Endothelial cell of umbilical vein (primary cell): Measurements from ENCODE around the gene DIP2B. TPM values are rescaled to one million over a fixed set of nuclear protein-coding genes. Genes with fewer than 3 reads are reported as not detected.

Source experiments
- BruUV-seq: library from RNA; stranded (reverse); fragments of 400-500 nt; replicated peaks from 2 replicates; lab custom pipeline; 2021; lab: Mats Ljungman, UMichigan
- CTCF ChIA-PET: fragments of 300-600, 350-600 bp; sonication (Branson Sonifier 250); formaldehyde crosslinking; loops from one replicate; lab custom pipeline; 2021; ENCODE audit warnings: antibody characterized with exemption, inconsistent platforms; lab: Charles Lee
- POLR2A ChIA-PET: fragments of 300-600, 350-600 bp; sonication (Branson Sonifier 250); formaldehyde crosslinking; loops from one replicate; lab custom pipeline; 2021; ENCODE audit warnings: antibody characterized with exemption, inconsistent platforms; lab: Charles Lee
- DNase-seq: peaks from one replicate; pipeline ENCODE4 v3.0.0-alpha.2; 2011; ENCODE audit warnings: low read depth, low spot score
- FAIRE-seq: peaks from 2 replicates; lab custom pipeline; 2011; peaks lifted over from hg19 to GRCh38; lab: Jason Lieb, UNC
- H2AFZ ChIP-seq: 2 replicates; pipeline ENCODE4 v1.6.0; 2012; ENCODE audit warnings: low read depth, low read length, control low read depth, inconsistent platforms
- H3K27ac ChIP-seq: 2 replicates; pipeline ENCODE4 v1.5.1; 2011; ENCODE audit warnings: low read depth, mild to moderate bottlenecking, control low read depth, low read length, moderate library complexity; ENCODE audit not compliant: insufficient read depth
- H3K27me3 ChIP-seq, 2 experiments: 2 replicates each; pipeline versions ENCODE4 v1.6.0 to v1.6.1; 2011; ENCODE audit warnings: low read length in 2 of 2, mixed read lengths in 1 of 2; ENCODE audit not compliant: control insufficient read depth in 2 of 2, insufficient read depth in 2 of 2
- H3K36me3 ChIP-seq, 2 experiments: 2 replicates in 1 of 2; 3 replicates in 1 of 2; pipeline ENCODE4 v1.5.1; 2011; ENCODE audit warnings: low read length in 2 of 2, mild to moderate bottlenecking in 1 of 2, moderate library complexity in 1 of 2; ENCODE audit not compliant: control insufficient read depth in 2 of 2, insufficient read depth in 2 of 2; ENCODE audit errors: extremely low read depth in 1 of 2
- H3K4me1 ChIP-seq: 3 replicates; pipeline ENCODE4 v1.5.1; 2011; ENCODE audit warnings: mild to moderate bottlenecking, low read length; ENCODE audit not compliant: control insufficient read depth, insufficient read depth; ENCODE audit errors: extremely low read depth
- H3K4me2 ChIP-seq: 2 replicates; pipeline ENCODE4 v1.6.1; 2011; ENCODE audit warnings: low read length, control low read depth, mixed read lengths; ENCODE audit not compliant: insufficient read depth
- H3K4me3 ChIP-seq, 3 experiments: fragments of 200-600 bp in 1 of 3; sonication (generic), shearing (Covaris generic) in 1 of 3; replicated peaks in 1 of 3; 2 replicates each; pipeline ENCODE4 v1.5.1; 2011 to 2016; ENCODE audit warnings: control low read depth in 3 of 3, low read length in 3 of 3, mild to moderate bottlenecking in 2 of 3, inconsistent platforms in 1 of 3, low read depth in 1 of 3, moderate library complexity in 1 of 3; ENCODE audit not compliant: insufficient read depth in 1 of 3
- H3K79me2 ChIP-seq: 2 replicates; pipeline ENCODE4 v1.6.0; 2012; ENCODE audit warnings: low read length, inconsistent platforms; ENCODE audit not compliant: control insufficient read depth, insufficient read depth
- H3K9ac ChIP-seq: replicated peaks from 2 replicates; pipeline ENCODE3; 2011; ENCODE audit warnings: low read length, control low read depth; ENCODE audit not compliant: insufficient read depth; ENCODE audit errors: extremely low read depth
- H3K9me1 ChIP-seq: replicated peaks from 3 replicates; pipeline ENCODE4 v1.6.0; 2011; ENCODE audit warnings: mild to moderate bottlenecking, low read length; ENCODE audit not compliant: control insufficient read depth, insufficient read depth; ENCODE audit errors: extremely low read depth
- H3K9me3 ChIP-seq: replicated peaks from 2 replicates; pipeline ENCODE4 v1.5.1; 2012; ENCODE audit warnings: low read length, inconsistent platforms; ENCODE audit not compliant: control insufficient read depth, insufficient read depth
- H4K20me1 ChIP-seq: replicated peaks from 2 replicates; pipeline ENCODE3; 2011; ENCODE audit warnings: mild to moderate bottlenecking, low read length; ENCODE audit not compliant: control insufficient read depth, insufficient read depth; ENCODE audit errors: extremely low read depth
- CTCF ChIP-seq, 2 donors: IDR thresholded peaks; 1 replicate in 1 of 2; 2 replicates in 1 of 2; pipeline ENCODE4 v1.5.1; 2011; ENCODE audit warnings: low read length in 2 of 2, mild to moderate bottlenecking in 2 of 2, moderate library complexity in 2 of 2, control low read depth in 1 of 2, inconsistent platforms in 1 of 2, low read depth in 1 of 2; ENCODE audit not compliant: insufficient read depth in 1 of 2; ENCODE audit errors: extremely low read depth in 1 of 2
- EZH2 ChIP-seq: IDR thresholded peaks from 2 replicates; pipeline ENCODE4 v1.6.1; 2012; ENCODE audit warnings: borderline replicate concordance, low read depth, mild to moderate bottlenecking, moderate library complexity, low read length, inconsistent platforms; ENCODE audit not compliant: severe bottlenecking
- FOS ChIP-seq: IDR thresholded peaks from 2 replicates; pipeline ENCODE4 v1.6.1; 2011; ENCODE audit warnings: mild to moderate bottlenecking, low read length, moderate library complexity, borderline replicate concordance; ENCODE audit not compliant: insufficient read depth
- GATA2 ChIP-seq: IDR thresholded peaks from 2 replicates; pipeline ENCODE4 v1.7.0; 2011; ENCODE audit warnings: low read depth, mild to moderate bottlenecking, moderate library complexity, mixed read lengths, low read length; ENCODE audit not compliant: insufficient read length, insufficient read depth
- JUN ChIP-seq: IDR thresholded peaks from 2 replicates; pipeline ENCODE4 v1.6.1; 2011; ENCODE audit warnings: borderline replicate concordance, low read depth; ENCODE audit not compliant: insufficient read length, insufficient read depth
- MAX ChIP-seq: IDR thresholded peaks from 2 replicates; pipeline ENCODE4 v1.6.1; 2011; ENCODE audit not compliant: insufficient read depth, insufficient read length
- MYC ChIP-seq: IDR thresholded peaks from one replicate; pipeline ENCODE4 v1.6.1; 2011; ENCODE audit warnings: mild to moderate bottlenecking, low read depth, low read length
- POLR2A ChIP-seq: IDR thresholded peaks from 2 replicates; pipeline ENCODE4 v1.6.1; 2012; ENCODE audit warnings: low read depth, mild to moderate bottlenecking, control low read depth, low read length
- POLR2AphosphoS5 ChIP-seq: IDR thresholded peaks from 2 replicates; pipeline ENCODE4 v1.6.1; 2012; ENCODE audit warnings: low read depth, mild to moderate bottlenecking, control low read depth, low read length, moderate library complexity; ENCODE audit not compliant: insufficient read depth
- dilution Hi-C: fragments of 300-500 bp; cut with MboI; formaldehyde crosslinking; loops from one replicate; pipeline ENCODE4 v1.15.0; 2019; ENCODE audit warnings: low sequenced_read_pairs; ENCODE audit not compliant: extremely low pct_ligation_motif_present
- intact Hi-C: fragments of 100-400 bp; cut with micrococcal nuclease; formaldehyde crosslinking; loops from one replicate; pipeline ENCODE4 v1.10.0; 2022
- polyA plus RNA-seq, 4 experiments: library from polyadenylated mRNA; depleted of rRNA in 3 of 4; stranded (reverse) in 3 of 4; unstranded in 1 of 4; fragments of >200 nt; gene quantifications; 2 replicates each; pipeline versions ENCODE4 v1.2.1 to v1.2.3, GENCODE V29; 2011 to 2012; ENCODE audit warnings: missing spikeins in 1 of 4
- total RNA-seq: library from RNA; stranded (reverse); gene quantifications from 2 replicates; pipeline ENCODE4 v1.2.3, GENCODE V29; 2021

Gene DIP2B
- total and polyA plus RNA-seq, 2 donors (not counting 3 experiments of a cell fraction or from before 2014, with no cell fraction given): 14.5 to 28.0 TPM

GRCh38 chr12:50707396-50707795 lies 202.6 kb downstream of the DIP2B start:
- dilution Hi-C loops: no loop called here
- CTCF ChIA-PET: no interaction called here
- intact Hi-C loops: no loop called here

More at GRCh38 chr12:50707396-50707795, 202.6 kb downstream of the DIP2B start:
- Histone ChIP-seq H3K4me2 (no peak overlapping the region), H3K9me1 (no peaks in the 10 kb centered on the region), H3K9ac (no peak overlapping the region), H2AFZ (no peak overlapping the region), H3K36me3 (peaks cover 13 to 23% of the 10 kb centered on the region in 2 experiments), H3K79me2 (no peaks in the 10 kb centered on the region), H3K27ac (no peak overlapping the region), H3K4me1 (no peaks in the 10 kb centered on the region), H4K20me1 (no peaks in the 10 kb centered on the region), H3K4me3 (no peak overlapping the region), H3K9me3 (no peaks in the 10 kb centered on the region), H3K27me3 (no peaks in the 10 kb centered on the region)
- no peak for FAIRE-seq
- no TSS peak for BruUV-seq
- TF ChIP-seq GATA2 (no peak), EZH2 (no peak), POLR2A (no peak), MAX (no peak), JUN (no peak), FOS (no peak), MYC (no peak), CTCF (IDR thresholded peaks at IDR 0.05; ENCODE audit: extremely low read depth in 1 of 2, insufficient read depth in 1 of 2, low read depth in 1 of 2, low read length in 2 of 2) (no peak), POLR2AphosphoS5 (no peak)
- POLR2A ChIA-PET: no interaction called here
- no peak for DNase-seq
